Natural killer cell (primary cell): Measurements from ENCODE around the gene RPS19BP1. TPM values are rescaled to one million over a fixed set of nuclear protein-coding genes. Genes with fewer than 3 reads are reported as not detected.

Source experiments
- ATAC-seq, 3 donors: fragments of 150-1000 bp in 2 of 3; fragments of 200-7000 bp in 1 of 3; cut with Tn5 transposase; 1 replicate in 1 of 3; 2 replicates in 2 of 3; pipeline ENCODE4 v1.10.0; 2021; ENCODE audit warnings: mild to moderate bottlenecking in 2 of 3, moderate library complexity in 2 of 3
- DNase-seq, 2 donors: peaks; one replicate each; pipeline versions ENCODE4 v3.0.0 to v3.0.0-alpha.2; 2013 to 2021; ENCODE audit warnings: mixed read lengths in 1 of 2
- H3K27ac ChIP-seq: one replicate; pipeline ENCODE4 v1.5.1; 2013; ENCODE audit warnings: mild to moderate bottlenecking, low read length
- H3K27me3 ChIP-seq: one replicate; pipeline ENCODE4 v1.6.1; 2013; ENCODE audit warnings: low read length; ENCODE audit not compliant: control insufficient read depth, insufficient read depth
- H3K36me3 ChIP-seq: one replicate; pipeline ENCODE4 v1.6.1; 2013; ENCODE audit warnings: low read length; ENCODE audit not compliant: control insufficient read depth, insufficient read depth
- H3K4me1 ChIP-seq: one replicate; pipeline ENCODE4 v1.6.1; 2013; ENCODE audit warnings: low read length; ENCODE audit not compliant: control insufficient read depth, insufficient read depth
- H3K4me3 ChIP-seq: one replicate; pipeline ENCODE4 v1.5.1; 2013; ENCODE audit warnings: low read length
- H3K9me3 ChIP-seq: one replicate; pipeline ENCODE4 v1.6.1; 2013; ENCODE audit warnings: low read length; ENCODE audit not compliant: control insufficient read depth, insufficient read depth
- H3K27ac Mint-ChIP-seq, 2 donors: one replicate each; pipeline ENCODE4 v1.8.0; 2022; ENCODE audit warnings: mild to moderate bottlenecking in 2 of 2, mixed read lengths in 2 of 2, moderate library complexity in 1 of 2
- H3K27me3 Mint-ChIP-seq, 2 donors: one replicate each; pipeline ENCODE4 v1.8.0; 2022; ENCODE audit warnings: low read depth in 2 of 2, mixed read lengths in 2 of 2
- H3K36me3 Mint-ChIP-seq: one replicate; pipeline ENCODE4 v1.8.0; 2022; ENCODE audit warnings: mixed read lengths
- H3K4me1 Mint-ChIP-seq, 2 donors: one replicate each; pipeline ENCODE4 v1.8.0; 2022; ENCODE audit warnings: mixed read lengths in 2 of 2
- H3K4me3 Mint-ChIP-seq: one replicate; pipeline ENCODE4 v1.8.0; 2022; ENCODE audit warnings: mild to moderate bottlenecking, moderate library complexity, mixed read lengths
- H3K9me3 Mint-ChIP-seq, 2 donors: one replicate each; pipeline ENCODE4 v1.8.0; 2022; ENCODE audit warnings: mixed read lengths in 2 of 2
- WGBS: methylation state at CpG from one replicate; pipeline ENCODE4 v1.1.7; 2013; ENCODE audit warnings: missing lambda C conversion rate; ENCODE audit not compliant: insufficient coverage; 5-methylcytosine and 5-hydroxymethylcytosine counted together
- intact Hi-C: fragments of 100-400 bp; cut with micrococcal nuclease; formaldehyde crosslinking; loops from one replicate; pipeline ENCODE4 v1.14.2; 2022
- total RNA-seq, 4 donors: library from RNA; stranded (reverse); fragments of 120-200 nt in 1 of 4; gene quantifications; one replicate each; pipeline versions ENCODE4 v1.2.3 to v1.2.4, GENCODE V29; 2013 to 2022
- TF ChIP-seq, protein P1 (sequence below): fragments of 200-600 bp; IDR thresholded peaks from one replicate; pipeline ENCODE4 v1.8.0; 2022; ENCODE audit warnings: antibody characterized with exemption

Gene RPS19BP1
- total RNA-seq, 3 donors from 2014 or later (not counting 1 experiment from before 2014, with no cell fraction given), result 56.7 to 66.5 (median 61.3) TPM

DNA sequence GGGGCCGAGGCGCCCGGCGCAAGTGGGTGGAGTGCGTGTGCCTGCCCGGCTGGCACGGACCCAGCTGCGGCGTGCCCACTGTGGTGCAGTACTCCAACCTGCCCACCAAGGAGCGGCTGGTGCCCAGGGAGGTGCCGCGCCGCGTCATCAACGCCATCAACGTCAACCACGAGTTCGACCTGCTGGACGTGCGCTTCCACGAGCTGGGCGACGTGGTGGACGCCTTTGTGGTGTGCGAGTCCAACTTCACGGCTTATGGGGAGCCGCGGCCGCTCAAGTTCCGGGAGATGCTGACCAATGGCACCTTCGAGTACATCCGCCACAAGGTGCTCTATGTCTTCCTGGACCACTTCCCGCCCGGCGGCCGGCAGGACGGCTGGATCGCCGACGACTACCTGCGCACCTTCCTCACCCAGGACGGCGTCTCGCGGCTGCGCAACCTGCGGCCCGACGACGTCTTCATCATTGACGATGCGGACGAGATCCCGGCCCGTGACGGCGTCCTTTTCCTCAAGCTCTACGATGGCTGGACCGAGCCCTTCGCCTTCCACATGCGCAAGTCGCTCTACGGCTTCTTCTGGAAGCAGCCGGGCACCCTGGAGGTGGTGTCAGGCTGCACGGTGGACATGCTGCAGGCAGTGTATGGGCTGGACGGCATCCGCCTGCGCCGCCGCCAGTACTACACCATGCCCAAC lies 44.6 kb downstream of the RPS19BP1 start:
- Histone ChIP-seq H3K36me3 (no peaks in the 10 kb centered on the region), H3K4me1 (peaks cover 5% of the 10 kb centered on the region), H3K9me3 (no peaks in the 10 kb centered on the region), H3K27ac (no peak overlapping the region), H3K4me3 (no peak overlapping the region), H3K27me3 (no peaks in the 10 kb centered on the region)
- DNase-seq (no peak), ATAC-seq (no peak)
- H3K4me1 Mint-ChIP-seq, result peaks cover 6 to 7% of the 10 kb centered on the region in 2 donors
- no peaks in the 10 kb centered on the region for H3K36me3 Mint-ChIP-seq
- H3K27me3 Mint-ChIP-seq, result no peaks in the 10 kb centered on the region
- H3K9me3 Mint-ChIP-seq, result no peaks in the 10 kb centered on the region
- intact Hi-C loops, result no loop called here
- WGBS, result 97% methylated on average over 70 of the region's 70 CpGs
- H3K27ac Mint-ChIP-seq, result no peak overlapping the region
- TF ChIP-seq, protein P1, sequence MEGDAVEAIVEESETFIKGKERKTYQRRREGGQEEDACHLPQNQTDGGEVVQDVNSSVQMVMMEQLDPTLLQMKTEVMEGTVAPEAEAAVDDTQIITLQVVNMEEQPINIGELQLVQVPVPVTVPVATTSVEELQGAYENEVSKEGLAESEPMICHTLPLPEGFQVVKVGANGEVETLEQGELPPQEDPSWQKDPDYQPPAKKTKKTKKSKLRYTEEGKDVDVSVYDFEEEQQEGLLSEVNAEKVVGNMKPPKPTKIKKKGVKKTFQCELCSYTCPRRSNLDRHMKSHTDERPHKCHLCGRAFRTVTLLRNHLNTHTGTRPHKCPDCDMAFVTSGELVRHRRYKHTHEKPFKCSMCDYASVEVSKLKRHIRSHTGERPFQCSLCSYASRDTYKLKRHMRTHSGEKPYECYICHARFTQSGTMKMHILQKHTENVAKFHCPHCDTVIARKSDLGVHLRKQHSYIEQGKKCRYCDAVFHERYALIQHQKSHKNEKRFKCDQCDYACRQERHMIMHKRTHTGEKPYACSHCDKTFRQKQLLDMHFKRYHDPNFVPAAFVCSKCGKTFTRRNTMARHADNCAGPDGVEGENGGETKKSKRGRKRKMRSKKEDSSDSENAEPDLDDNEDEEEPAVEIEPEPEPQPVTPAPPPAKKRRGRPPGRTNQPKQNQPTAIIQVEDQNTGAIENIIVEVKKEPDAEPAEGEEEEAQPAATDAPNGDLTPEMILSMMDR, result no peak
- H3K4me3 Mint-ChIP-seq, result no peak overlapping the region

DNA sequence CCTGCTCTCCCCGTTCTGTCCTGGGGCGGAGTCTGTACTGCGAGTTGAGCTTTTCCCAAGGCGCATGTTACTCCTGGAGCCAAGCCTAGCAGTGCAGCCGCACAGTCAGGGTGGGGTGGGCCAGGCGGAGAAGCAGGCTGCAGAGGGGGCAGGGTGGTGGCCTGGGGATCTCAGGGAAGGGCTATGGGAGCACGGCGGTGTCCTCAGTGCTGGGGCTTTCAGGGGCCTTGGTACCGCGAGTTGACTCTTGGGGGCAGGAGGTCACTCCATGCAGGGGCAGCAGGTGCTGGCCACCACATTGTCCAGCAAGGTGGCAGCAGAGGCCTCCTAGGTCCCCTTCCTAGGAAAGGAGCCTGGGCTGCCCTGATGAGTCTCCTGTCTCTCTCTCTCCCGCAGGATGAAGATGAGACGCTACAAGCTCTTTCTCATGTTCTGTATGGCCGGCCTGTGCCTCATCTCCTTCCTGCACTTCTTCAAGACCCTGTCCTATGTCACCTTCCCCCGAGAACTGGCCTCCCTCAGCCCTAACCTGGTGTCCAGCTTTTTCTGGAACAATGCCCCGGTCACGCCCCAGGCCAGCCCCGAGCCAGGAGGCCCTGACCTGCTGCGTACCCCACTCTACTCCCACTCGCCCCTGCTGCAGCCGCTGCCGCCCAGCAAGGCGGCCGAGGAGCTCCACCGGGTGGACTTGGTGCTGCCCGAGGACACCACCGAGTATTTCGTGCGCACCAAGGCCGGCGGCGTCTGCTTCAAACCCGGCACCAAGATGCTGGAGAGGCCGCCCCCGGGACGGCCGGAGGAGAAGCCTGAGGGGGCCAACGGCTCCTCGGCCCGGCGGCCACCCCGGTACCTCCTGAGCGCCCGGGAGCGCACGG lies 45.4 kb downstream of the RPS19BP1 start:
- H3K27ac Mint-ChIP-seq, result no peak overlapping the region
- intact Hi-C loops, result no loop called here
- H3K4me1 Mint-ChIP-seq, result peaks cover 6 to 7% of the 10 kb centered on the region in 2 donors
- no peaks in the 10 kb centered on the region for H3K36me3 Mint-ChIP-seq
- no peak for ATAC-seq
- peaks cover 5% of the 10 kb centered on the region for H3K4me1 ChIP-seq
- WGBS, result 95% methylated on average over 45 of the region's 45 CpGs
- no peak for DNase-seq
- H3K27ac ChIP-seq, result no peak overlapping the region
- no peaks in the 10 kb centered on the region for H3K9me3 ChIP-seq
- no peak overlapping the region for H3K4me3 ChIP-seq
- TF ChIP-seq, protein P1, result no peak
- H3K27me3 ChIP-seq, result no peaks in the 10 kb centered on the region
- H3K27me3 Mint-ChIP-seq, result no peaks in the 10 kb centered on the region
- H3K4me3 Mint-ChIP-seq, result no peak overlapping the region
- H3K36me3 ChIP-seq, result no peaks in the 10 kb centered on the region
- H3K9me3 Mint-ChIP-seq, result no peaks in the 10 kb centered on the region

DNA sequence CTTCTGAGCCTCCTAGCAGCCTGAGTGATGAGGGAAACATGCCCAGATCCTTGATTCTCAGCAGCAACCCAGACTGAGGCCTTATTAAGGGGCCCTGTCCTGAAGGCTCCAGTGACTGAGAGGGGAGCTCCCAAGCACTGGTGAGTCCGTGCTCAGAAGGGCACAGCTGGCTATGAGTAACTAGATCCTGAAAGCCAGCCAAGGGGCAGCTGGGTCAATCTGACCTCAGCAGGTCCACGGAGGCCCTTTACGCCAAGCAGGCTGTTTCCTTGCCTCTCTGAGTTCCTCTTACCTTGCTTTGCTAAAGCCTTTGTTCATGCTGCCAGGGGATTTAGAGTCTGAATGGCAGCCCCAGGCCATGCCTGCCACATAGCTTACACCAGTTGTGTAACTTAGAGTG lies 49.8 kb downstream of the RPS19BP1 start:
- no peak overlapping the region for H3K27ac Mint-ChIP-seq
- H3K27me3 Mint-ChIP-seq, result no peaks in the 10 kb centered on the region
- WGBS, result 84% methylated on average over 3 of the region's 3 CpGs
- Histone ChIP-seq H3K36me3 (no peaks in the 10 kb centered on the region), H3K4me1 (no peaks in the 10 kb centered on the region), H3K9me3 (no peaks in the 10 kb centered on the region), H3K4me3 (no peak overlapping the region), H3K27me3 (no peaks in the 10 kb centered on the region), H3K27ac (no peak overlapping the region)
- H3K4me3 Mint-ChIP-seq, result no peak overlapping the region
- no peak for DNase-seq
- no peaks in the 10 kb centered on the region for H3K9me3 Mint-ChIP-seq
- intact Hi-C loops, result no loop called here
- ATAC-seq, result no peak
- no peaks in the 10 kb centered on the region for H3K36me3 Mint-ChIP-seq
- TF ChIP-seq, protein P1, result no peak
- no peaks in the 10 kb centered on the region for H3K4me1 Mint-ChIP-seq
